ENCODE measurements around the gene GIMAP7. TPM values are rescaled to one million over a fixed set of nuclear protein-coding genes. Genes with fewer than 3 reads are reported as not detected.

GIMAP7 gene
- total RNA-seq, 6 donors from 2014 or later: 32.5 to 45.0 (median 36.8) TPM

- Histone ChIP-seq H3K27ac (no peak overlapping the region), H3K9me3 (peaks cover 3 to 10% (median 7%) of the 10 kb centered on the region in 4 donors), H3K36me3 (no peaks in the 10 kb centered on the region), H3K4me1 (peaks cover 0 to 11% (median 7%) of the 10 kb centered on the region in 4 donors), H3K4me3 (no peak overlapping the region), H3K27me3 (no peaks in the 10 kb centered on the region)
- DNase-seq (no peak), ATAC-seq (ENCODE audit: low FRiP score in 2 of 2) (no peak)
- TF ChIP-seq POLR2AphosphoS5 (IDR thresholded peaks at IDR 0.05) (no peak), EP300 (IDR thresholded peaks at IDR 0.05) (no peak), POLR2A (IDR thresholded peaks at IDR 0.05) (no peak)
- TF ChIP-seq, protein P1, sequence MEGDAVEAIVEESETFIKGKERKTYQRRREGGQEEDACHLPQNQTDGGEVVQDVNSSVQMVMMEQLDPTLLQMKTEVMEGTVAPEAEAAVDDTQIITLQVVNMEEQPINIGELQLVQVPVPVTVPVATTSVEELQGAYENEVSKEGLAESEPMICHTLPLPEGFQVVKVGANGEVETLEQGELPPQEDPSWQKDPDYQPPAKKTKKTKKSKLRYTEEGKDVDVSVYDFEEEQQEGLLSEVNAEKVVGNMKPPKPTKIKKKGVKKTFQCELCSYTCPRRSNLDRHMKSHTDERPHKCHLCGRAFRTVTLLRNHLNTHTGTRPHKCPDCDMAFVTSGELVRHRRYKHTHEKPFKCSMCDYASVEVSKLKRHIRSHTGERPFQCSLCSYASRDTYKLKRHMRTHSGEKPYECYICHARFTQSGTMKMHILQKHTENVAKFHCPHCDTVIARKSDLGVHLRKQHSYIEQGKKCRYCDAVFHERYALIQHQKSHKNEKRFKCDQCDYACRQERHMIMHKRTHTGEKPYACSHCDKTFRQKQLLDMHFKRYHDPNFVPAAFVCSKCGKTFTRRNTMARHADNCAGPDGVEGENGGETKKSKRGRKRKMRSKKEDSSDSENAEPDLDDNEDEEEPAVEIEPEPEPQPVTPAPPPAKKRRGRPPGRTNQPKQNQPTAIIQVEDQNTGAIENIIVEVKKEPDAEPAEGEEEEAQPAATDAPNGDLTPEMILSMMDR (IDR thresholded peaks at IDR 0.05): no peak
Measured at GRCh38 chr7:150553163-150553562, 38.5 kb downstream of the GIMAP7 start.

GRCh38 chr7:150556521-150557138, 42.0 kb downstream of the GIMAP7 start:
- WGBS, 2 donors: 35 to 46% methylated on average over 4 of the region's 4 CpGs
- DNase-seq (no peak), ATAC-seq (ENCODE audit: low FRiP score in 2 of 2) (peak; percentile 53 to 71)
- Histone ChIP-seq H3K4me3 (no peak overlapping the region), H3K36me3 (no peaks in the 10 kb centered on the region), H3K9me3 (peaks cover 0 to 15% (median 9%) of the 10 kb centered on the region in 4 donors), H3K4me1 (peaks cover 0 to 11% (median 7%) of the 10 kb centered on the region in 4 donors), H3K27ac (peak overlapping the region; percentile 19 to 85 (median 65)), H3K27me3 (no peaks in the 10 kb centered on the region)
- TF ChIP-seq EP300 (IDR thresholded peaks at IDR 0.05): peak in 2 of 4 donors; percentile 66 to 81
- TF ChIP-seq POLR2AphosphoS5 (IDR thresholded peaks at IDR 0.05): peak in 1 of 2 donors; percentile 55
- TF ChIP-seq POLR2A (IDR thresholded peaks at IDR 0.05): no peak

DNA sequence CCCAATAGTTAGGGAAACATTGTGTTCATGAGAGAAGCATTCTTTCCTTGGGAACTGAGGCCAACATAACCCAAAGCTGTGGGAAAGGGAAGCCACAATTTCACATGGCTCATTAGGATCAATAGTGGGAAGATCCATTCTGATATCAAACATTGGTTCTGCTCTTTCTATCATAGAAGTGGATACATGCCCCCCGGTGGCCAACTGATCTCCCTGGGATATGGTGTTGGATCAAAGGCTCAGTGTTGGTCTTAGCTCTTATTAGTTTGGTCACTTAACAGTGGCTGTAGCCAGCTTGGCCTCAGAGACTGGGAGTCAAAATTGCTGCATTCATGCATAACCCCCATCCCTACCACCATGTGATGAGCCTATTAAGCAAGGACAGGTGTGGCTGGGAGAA, 45.8 kb downstream of the GIMAP7 start:
- ATAC-seq (ENCODE audit: low FRiP score in 2 of 2) (no peak), DNase-seq (no peak)
- Histone ChIP-seq H3K27ac (no peak overlapping the region), H3K27me3 (no peaks in the 10 kb centered on the region), H3K4me1 (peaks cover 0 to 16% (median 7%) of the 10 kb centered on the region in 4 donors), H3K36me3 (no peaks in the 10 kb centered on the region), H3K9me3 (peaks cover 0 to 15% (median 9%) of the 10 kb centered on the region in 4 donors), H3K4me3 (no peak overlapping the region)
- TF ChIP-seq POLR2A (IDR thresholded peaks at IDR 0.05) (no peak), EP300 (IDR thresholded peaks at IDR 0.05) (no peak), POLR2AphosphoS5 (IDR thresholded peaks at IDR 0.05) (no peak)
- TF ChIP-seq, protein P1 (IDR thresholded peaks at IDR 0.05): no peak
- WGBS, 2 donors: 50 to 69% methylated on average over 1 of the region's 1 CpG

GRCh38 chr7:150562919-150563318, 48.2 kb downstream of the GIMAP7 start:
- H3K4me1 ChIP-seq: peaks cover 0 to 10% (median 0%) of the 10 kb centered on the region in 4 donors
- TF ChIP-seq, protein P1 (IDR thresholded peaks at IDR 0.05): no peak
- TF ChIP-seq POLR2A (IDR thresholded peaks at IDR 0.05): no peak
- TF ChIP-seq POLR2AphosphoS5 (IDR thresholded peaks at IDR 0.05): no peak
- TF ChIP-seq EP300 (IDR thresholded peaks at IDR 0.05): no peak
- 48 to 55% methylated on average over 2 of the region's 2 CpGs for WGBS, 2 donors
- no peak for ATAC-seq (ENCODE audit: low FRiP score in 2 of 2)
- peaks cover 0 to 15% (median 9%) of the 10 kb centered on the region in 4 donors for H3K9me3 ChIP-seq
- no peak overlapping the region for H3K4me3 ChIP-seq
- H3K36me3 ChIP-seq: no peaks in the 10 kb centered on the region
- no peak for DNase-seq
- peak overlapping the region in 2 of 4 donors; percentile 35 to 44 for H3K27ac ChIP-seq
- no peaks in the 10 kb centered on the region for H3K27me3 ChIP-seq

- no peak for ATAC-seq (ENCODE audit: low FRiP score in 2 of 2)
- no peaks in the 10 kb centered on the region for H3K27me3 ChIP-seq
- peaks cover 0 to 8% (median 0%) of the 10 kb centered on the region in 4 donors for H3K4me1 ChIP-seq
- no peak overlapping the region for H3K27ac ChIP-seq
- H3K36me3 ChIP-seq: no peaks in the 10 kb centered on the region
- WGBS, 2 donors: 46 to 49% methylated on average over 5 of the region's 5 CpGs
- no peak overlapping the region for H3K4me3 ChIP-seq
- DNase-seq: no peak
- TF ChIP-seq EP300 (IDR thresholded peaks at IDR 0.05) (no peak), POLR2A (IDR thresholded peaks at IDR 0.05) (no peak), POLR2AphosphoS5 (IDR thresholded peaks at IDR 0.05) (no peak)
- TF ChIP-seq, protein P1 (IDR thresholded peaks at IDR 0.05): no peak
- peaks cover 0 to 15% (median 9%) of the 10 kb centered on the region in 4 donors for H3K9me3 ChIP-seq
Measured at GRCh38 chr7:150564006-150564405, 49.3 kb downstream of the GIMAP7 start.

Data from upper lobe of left lung (tissue), 6 donors.